Stimulated activated CD8-positive, alpha-beta memory T cell treated with anti-CD3 and anti-CD28 coated beads, Interleukin-15, amount 100 ng/mL, for 48 hours (primary cell): Measurements from ENCODE around the gene REEP3.
A peak's percentile ranks its signal among the peaks of the same experiment; 100 is the strongest.

ENCODE experiments used
- DNase-seq, 2 donors: peaks; one replicate each; pipeline ENCODE4 v3.0.0-alpha.2; 2020; ENCODE audit warnings: low read depth in 2 of 2

The REEP3 gene

DNA sequence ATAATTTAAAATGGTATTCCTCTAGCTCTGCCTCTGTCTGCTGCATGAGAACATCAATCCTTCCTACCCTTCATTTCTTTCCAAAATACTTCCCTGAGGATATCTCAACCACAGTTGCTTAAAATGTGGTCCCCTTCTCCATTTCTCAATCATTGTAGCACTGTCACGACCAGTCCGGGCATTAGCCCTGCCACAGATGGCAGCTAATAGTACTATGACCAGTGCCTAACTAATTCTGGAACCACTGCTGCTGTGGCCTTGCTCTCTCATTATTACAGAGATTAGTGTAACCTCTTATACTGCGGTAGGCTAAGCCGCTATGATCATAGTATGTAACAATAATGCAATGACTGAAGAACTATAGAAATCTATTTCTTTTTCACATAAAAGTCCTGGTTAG lies 66.0 kb downstream of the REEP3 start:
- DNase-seq = no peak

DNA sequence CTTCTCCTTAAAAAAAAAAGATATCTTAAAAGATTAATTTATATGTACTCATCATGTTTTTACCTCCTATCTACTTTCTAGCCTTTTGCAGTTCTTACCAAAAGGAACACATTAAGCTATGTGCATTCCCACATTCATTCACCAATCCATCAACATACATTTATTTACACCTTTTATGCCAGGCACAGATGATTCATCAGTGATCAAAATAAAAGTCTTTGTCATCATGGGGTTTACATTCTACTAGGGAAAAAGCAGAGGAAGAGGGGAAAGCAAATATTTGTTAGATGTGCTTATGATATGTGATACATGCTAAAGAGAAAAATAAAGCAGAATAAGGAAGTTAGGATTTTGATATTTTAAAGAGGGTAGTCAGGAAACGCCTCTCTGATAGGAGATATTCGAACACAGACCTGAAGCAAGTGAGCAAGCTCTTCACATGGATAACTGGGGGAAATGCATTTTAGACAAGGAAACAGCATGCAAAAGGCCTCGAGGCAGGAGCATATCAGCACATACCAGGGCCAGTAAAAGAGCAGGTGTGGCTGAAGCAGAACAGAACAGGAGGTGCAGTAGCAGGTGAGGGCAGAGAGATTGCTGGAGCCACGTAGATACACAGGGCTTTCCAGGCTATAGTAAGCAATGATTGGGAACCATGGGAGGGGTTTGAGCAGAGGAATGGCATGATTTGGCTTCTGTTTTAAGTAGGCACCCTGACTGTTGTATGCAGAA lies 67.4 kb downstream of the REEP3 start:
- no peak for DNase-seq

- DNase-seq = no peak
These were observed 70.6 kb downstream of the REEP3 start for GRCh38 chr10:63591600-63592379.

- DNase-seq = no peak
These were observed 72.4 kb downstream of the REEP3 start for GRCh38 chr10:63593576-63593975.

- no peak for DNase-seq
These were observed 73.9 kb downstream of the REEP3 start for GRCh38 chr10:63595072-63595471.

- DNase-seq = no peak
These were observed 75.7 kb downstream of the REEP3 start for GRCh38 chr10:63596924-63597323.

GRCh38 chr10:63600540-63600939 lies 79.3 kb downstream of the REEP3 start:
- DNase-seq = no peak

DNA sequence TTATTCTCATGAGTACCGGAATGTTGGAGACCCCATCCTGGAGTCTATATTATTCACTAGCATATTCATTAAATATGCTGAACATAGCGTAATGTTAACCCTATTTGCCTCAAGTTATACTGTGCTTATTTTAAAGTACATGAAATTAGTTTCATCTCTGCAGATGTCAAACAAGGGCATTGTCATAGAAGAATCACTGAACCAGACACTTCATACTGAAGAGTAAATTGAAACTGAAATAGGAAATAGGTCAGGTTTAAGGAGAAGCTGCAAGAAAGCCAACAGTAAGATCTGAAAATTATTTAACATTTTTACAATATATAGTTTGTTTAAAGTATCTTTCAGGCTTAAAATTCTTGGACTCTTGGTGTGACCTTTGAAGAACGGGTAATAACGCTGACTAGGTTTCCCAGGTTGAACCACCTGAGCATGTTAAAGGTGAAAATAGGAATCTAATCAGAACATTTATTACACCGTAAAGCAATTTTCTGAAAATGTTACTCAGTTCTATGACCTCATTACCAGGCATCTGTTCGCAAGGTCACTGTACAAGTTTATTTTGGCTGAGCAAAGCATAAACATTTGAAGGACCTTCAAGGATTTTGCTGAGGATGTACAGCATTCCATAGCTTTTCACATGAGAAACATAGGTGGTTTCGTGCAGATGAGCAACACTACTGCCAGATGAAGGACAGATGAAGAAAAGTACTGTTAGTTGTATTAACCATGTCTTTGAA lies 82.7 kb downstream of the REEP3 start:
- no peak for DNase-seq

GRCh38 chr10:63605197-63605967 lies 84.2 kb downstream of the REEP3 start:
- no peak for DNase-seq

- no peak for DNase-seq
These were observed 87.3 kb downstream of the REEP3 start for GRCh38 chr10:63608511-63608910.

DNA sequence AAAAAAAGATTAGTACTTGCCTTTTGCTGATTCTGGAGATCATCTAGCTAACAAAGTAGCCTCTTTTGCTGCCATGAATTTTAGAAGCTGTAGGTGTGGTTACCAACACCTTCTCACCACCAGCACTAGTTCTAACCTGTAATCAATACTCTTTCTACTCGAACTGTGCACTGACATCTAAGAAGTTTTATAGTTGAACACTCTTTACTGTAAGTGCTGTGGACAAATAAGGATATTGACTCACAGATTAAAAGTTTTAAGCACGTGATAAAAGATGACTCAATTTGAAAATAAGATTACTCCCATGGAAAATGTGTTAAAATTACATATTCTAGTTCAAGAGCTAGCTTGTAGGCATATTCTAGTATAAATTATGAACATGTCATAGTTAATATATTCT lies 89.9 kb downstream of the REEP3 start:
- no peak for DNase-seq

DNA sequence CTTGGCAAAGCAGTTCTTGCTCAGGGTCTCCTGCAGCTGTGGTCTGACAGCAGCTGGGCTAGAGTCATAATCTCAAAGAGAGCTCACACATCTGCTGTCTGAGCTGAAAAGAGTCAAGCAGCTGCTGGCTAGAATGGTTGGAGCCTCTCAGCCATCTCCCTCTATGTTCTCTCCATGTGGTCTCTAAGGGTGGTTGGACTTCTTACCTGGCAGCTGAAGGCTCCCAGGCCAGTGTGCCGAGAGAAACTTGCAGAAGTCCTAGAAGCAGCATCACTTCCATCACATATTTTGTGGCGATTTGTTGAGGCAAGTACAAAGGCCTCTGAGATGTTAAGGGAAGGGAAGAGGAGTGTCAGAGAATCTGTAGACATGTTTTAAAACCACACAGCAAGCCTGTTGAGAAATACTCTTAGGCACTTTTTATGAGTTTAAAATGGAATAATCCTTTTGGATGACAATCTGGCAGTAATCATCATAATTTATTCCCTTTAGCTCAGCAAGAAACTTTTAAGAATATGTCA lies 93.2 kb downstream of the REEP3 start:
- no peak for DNase-seq

GRCh38 chr10:63618552-63618951 lies 97.4 kb downstream of the REEP3 start:
- no peak for DNase-seq

- no peak for DNase-seq
These were observed 98.2 kb downstream of the REEP3 start for GRCh38 chr10:63619426-63619825.

- DNase-seq = no peak
These were observed 100.9 kb downstream of the REEP3 start for GRCh38 chr10:63622097-63622496.

GRCh38 chr10:63624701-63625100 lies 103.5 kb downstream of the REEP3 start:
- DNase-seq = no peak

- no peak for DNase-seq
These were observed 106.2 kb downstream of the REEP3 start for GRCh38 chr10:63627396-63627795.

GRCh38 chr10:63627881-63628296 lies 106.7 kb downstream of the REEP3 start:
- no peak for DNase-seq

GRCh38 chr10:63628526-63629362 lies 107.5 kb downstream of the REEP3 start:
- no peak for DNase-seq

GRCh38 chr10:63629363-63630084 lies 108.3 kb downstream of the REEP3 start:
- peak; percentile 62 to 72 for DNase-seq
